ENCODE measurements around the gene ADGRG4.
"Not testable (repeated sequence)": the region's sequence is repeated elsewhere in the genome, so short reads cannot be mapped to it uniquely, and the experiment has no call there.

ADGRG4 gene

GRCh38 chrX:136300721-136301120 is at the start of gene ADGRG4:
TSS of gene ADGRG4 (plus strand) at chrX:136300963. CDS start at chrX:136308778, 7,815 bp downstream.
- DNase-seq = not testable (repeated sequence)

- DNase-seq = peak; percentile 74
Measured at GRCh38 chrX:136251041-136251991, 49.4 kb upstream of the ADGRG4 start, which contains the start of gene MAP7D3. TSS of gene MAP7D3 (minus strand) at chrX:136251400. CDS start at chrX:136251358, 42 bp downstream.

- DNase-seq = no peak
Measured at GRCh38 chrX:136255541-136255940, 45.2 kb upstream of the ADGRG4 start.

GRCh38 chrX:136256026-136256425 is 44.7 kb upstream of the ADGRG4 start:
- no peak for DNase-seq

- no peak for DNase-seq
Measured at GRCh38 chrX:136258951-136259350, 41.8 kb upstream of the ADGRG4 start.

- DNase-seq = no peak
Measured at GRCh38 chrX:136259543-136259942, 41.2 kb upstream of the ADGRG4 start.

GRCh38 chrX:136260776-136261175 is 40.0 kb upstream of the ADGRG4 start:
- no peak for DNase-seq

- DNase-seq = no peak
Measured at GRCh38 chrX:136261321-136261720, 39.4 kb upstream of the ADGRG4 start.

GRCh38 chrX:136262243-136262642 is 38.5 kb upstream of the ADGRG4 start:
- no peak for DNase-seq

GRCh38 chrX:136262812-136263315 is 37.9 kb upstream of the ADGRG4 start:
- DNase-seq = no peak

GRCh38 chrX:136266828-136267227 is 33.9 kb upstream of the ADGRG4 start:
- no peak for DNase-seq

GRCh38 chrX:136268051-136269048 is 32.4 kb upstream of the ADGRG4 start:
- DNase-seq = peak; percentile 24

GRCh38 chrX:136269921-136270320 is 30.8 kb upstream of the ADGRG4 start:
- no peak for DNase-seq

GRCh38 chrX:136271300-136271699 is 29.5 kb upstream of the ADGRG4 start:
- DNase-seq = no peak

GRCh38 chrX:136272325-136272724 is 28.4 kb upstream of the ADGRG4 start:
- DNase-seq = no peak

GRCh38 chrX:136273986-136274385 is 26.8 kb upstream of the ADGRG4 start:
- no peak for DNase-seq

- no peak for DNase-seq
Measured at GRCh38 chrX:136275553-136275952, 25.2 kb upstream of the ADGRG4 start.

GRCh38 chrX:136286375-136286774 is 14.4 kb upstream of the ADGRG4 start:
- DNase-seq = not testable (repeated sequence)

GRCh38 chrX:136291824-136292223 is 8.9 kb upstream of the ADGRG4 start:
- DNase-seq = no peak

GRCh38 chrX:136292656-136293055 is 8.1 kb upstream of the ADGRG4 start:
- no peak for DNase-seq

GRCh38 chrX:136295380-136295779 is 5.4 kb upstream of the ADGRG4 start:
- no peak for DNase-seq

GRCh38 chrX:136303041-136303440 is 2.3 kb downstream of the ADGRG4 start:
- DNase-seq = no peak

- DNase-seq = no peak
Measured at GRCh38 chrX:136304493-136304892, 3.7 kb downstream of the ADGRG4 start.

All from CD4-positive, alpha-beta T cell treated with Interferon gamma for 1 hour (primary cell).